NCI-H524 treated with DMSO at 0.1 percent for 48 hours (cell line): ENCODE results near the gene BLCAP.
"Not testable (repeated sequence)": the region's sequence is repeated elsewhere in the genome, so short reads cannot be mapped to it uniquely, and the experiment has no call there.

Experiments
- DNase-seq: peaks from one replicate; lab custom pipeline; 2025; lab: John Stamatoyannopoulos, UW

Gene BLCAP

DNA sequence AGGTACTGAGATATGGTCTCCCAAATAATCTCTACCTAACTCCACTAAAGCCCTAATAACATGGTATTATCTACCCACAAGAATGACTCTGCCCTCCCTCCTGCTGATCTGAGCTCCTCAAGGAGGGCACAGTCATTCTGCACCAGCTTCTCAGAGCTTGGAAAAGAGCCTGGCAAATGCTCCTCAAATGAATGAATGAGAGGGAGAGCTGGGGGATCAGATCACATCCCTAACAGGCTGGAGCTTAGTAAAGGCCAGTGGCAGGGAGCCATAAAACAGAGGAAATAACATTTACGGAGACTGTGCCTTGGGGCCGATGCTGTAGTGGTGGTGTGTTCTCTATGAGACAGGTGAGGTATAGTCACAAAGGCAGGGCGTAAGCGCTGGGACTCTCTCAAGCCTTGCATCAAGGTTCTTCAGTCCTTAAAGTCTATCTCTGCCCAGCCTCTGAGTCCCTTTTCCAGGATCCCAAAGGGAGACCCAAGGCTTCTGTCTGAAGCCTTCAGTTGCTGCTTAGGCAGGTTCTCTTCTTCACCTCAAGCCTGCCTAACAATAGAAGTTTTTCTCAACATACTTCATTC lies 13.8 kb downstream of the BLCAP start:
- no peak for DNase-seq

DNA sequence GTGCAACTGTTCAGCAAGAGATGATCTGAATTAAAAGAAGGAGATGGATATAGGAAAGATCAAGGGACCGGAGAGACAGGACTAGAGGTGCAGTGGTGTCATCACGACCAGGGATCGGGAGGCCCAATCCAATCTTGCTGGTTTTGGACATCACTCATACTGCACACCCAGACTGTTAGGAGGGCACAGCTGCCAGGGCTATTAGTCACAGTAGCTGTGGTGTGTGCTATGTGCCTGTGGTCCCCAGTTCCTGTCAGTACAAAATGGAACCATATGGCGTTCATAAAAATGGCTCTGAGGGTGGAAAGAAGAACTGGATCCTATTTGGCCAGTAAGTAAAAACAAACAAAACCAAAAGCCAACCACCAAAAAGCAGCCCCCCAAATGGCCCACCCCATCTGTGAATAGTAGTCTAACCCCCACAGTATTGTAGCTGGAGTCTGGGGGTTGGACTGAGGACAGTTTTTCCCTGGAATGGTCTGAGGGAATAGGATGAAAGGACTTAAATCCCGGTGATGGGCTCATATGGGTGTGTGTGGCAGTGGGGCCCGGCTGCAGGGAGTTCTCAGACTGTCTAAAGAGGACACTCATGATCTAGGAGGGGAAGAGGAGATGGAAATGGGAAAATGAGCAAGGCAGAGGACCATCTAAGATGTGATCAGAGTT lies 15.9 kb downstream of the BLCAP start:
- no peak for DNase-seq

DNA sequence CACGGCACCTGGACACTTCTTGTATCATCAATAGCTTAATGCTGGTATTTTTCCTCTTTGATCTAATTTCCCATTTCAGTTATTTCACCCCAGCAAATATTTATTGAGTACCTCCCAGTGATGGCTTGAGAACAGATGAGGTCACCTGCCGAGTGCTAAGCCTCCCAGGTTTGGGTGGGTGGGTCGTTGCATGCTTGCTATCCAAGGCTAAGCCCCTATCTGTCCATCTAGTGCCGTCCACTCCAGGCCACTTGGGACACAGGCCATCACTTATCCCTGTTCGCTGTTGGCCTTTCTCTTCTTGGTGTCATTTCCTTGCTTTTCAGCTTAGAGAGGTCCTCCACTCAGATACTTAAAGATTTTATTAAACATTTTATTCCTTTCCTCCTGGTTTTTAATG lies 17.4 kb downstream of the BLCAP start:
- DNase-seq, result no peak

DNA sequence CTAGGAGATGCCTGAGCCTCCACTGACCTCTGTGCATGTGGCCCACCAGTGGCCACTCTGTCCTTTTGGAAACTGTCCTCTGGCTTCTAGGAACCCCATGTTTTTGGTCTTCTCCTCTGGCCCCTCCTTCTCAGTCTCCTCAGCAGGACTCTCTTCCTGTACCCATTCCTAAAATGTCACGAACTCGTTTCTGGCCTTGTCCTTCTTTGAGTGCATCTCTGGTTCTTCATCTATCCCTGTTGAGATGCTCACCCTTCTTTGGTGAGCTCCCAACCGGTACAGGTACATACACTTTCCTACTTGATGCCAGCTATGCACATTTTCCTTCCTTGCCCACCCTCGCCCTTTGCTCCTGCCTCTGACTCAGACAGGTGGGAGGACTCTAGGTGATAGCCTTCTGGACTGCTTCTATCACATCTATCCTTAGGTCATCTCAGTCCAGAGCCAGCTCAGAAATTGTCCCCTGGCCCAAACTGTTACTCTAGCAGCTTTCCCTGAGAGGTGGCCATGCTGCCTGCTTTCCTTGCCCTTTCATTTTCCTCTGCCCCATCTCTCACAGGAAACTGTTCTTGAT lies 21.4 kb downstream of the BLCAP start:
- DNase-seq, result no peak

DNA sequence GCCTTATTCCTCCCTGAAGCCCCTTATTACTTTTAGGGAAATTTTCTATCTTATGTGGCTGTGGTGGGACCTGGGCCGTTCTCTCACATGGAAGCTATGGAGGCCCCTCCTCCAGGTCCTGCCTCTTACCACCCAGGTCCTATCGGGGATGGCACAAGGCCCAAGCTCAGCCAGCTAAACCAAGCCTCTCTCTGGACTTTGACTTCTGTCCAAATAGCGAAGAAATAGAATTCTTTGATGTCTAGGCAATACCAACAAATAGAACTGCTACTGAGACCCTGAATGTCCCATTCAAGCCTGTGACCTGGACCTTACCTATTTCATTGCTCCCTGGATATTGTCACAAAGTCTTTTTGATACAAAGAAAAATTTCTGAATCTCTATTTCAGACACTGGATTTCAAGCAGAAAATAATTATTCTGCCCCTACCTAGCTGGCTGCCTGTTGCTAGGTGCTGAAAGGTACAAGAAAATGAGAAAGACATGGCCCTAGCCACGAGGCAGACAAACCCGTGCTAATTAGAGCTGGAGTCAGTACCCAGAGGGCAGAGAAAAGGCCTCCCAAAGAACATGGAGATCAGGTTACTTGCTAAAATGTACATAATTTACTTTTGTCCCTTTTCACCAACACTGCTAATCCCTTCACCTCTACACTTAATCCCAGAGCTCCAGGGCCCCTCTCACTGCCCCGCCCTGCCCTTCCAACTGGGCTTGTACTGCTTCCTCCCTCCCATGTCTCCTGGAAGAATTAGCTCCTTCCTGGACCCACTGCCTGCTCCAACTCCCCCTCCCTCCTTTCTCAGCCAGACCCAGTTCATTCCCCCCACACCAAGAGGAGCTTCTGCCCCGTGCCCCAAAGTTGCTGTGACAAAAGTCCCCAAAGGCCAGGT lies 22.2 kb downstream of the BLCAP start:
- no peak for DNase-seq

DNA sequence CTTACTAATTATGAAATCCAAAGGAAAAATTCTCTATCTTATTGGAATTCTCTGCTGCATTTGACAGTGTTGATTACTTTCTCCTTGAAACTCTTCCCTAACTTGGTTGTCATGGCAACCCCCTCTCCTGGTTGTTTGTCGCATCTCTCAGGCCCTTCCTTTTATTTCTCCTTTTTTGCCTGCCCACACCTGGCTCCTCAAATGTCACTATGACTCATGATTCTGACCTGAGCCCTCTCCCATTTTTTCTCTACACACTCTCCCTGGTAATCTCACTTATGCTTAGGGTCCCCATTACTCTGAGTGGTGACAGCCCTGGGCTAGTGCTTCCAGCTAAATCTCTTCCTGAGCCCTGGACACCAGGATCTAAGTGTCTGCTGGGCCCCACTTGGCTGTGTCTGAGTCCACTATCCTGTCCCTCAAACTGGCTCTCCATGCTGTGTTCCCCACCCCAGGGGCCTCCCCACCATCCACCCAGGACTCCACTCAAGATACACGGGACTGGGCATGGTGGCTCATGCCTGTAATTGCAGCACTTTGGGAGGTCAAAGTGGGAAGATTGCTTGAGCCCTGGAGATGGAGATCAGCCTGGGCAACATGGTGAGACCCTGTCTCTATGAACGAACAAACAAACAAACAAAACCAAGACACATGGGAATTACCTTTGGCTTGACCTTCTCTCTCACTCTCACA lies 23.1 kb downstream of the BLCAP start:
- DNase-seq, result no peak

DNA sequence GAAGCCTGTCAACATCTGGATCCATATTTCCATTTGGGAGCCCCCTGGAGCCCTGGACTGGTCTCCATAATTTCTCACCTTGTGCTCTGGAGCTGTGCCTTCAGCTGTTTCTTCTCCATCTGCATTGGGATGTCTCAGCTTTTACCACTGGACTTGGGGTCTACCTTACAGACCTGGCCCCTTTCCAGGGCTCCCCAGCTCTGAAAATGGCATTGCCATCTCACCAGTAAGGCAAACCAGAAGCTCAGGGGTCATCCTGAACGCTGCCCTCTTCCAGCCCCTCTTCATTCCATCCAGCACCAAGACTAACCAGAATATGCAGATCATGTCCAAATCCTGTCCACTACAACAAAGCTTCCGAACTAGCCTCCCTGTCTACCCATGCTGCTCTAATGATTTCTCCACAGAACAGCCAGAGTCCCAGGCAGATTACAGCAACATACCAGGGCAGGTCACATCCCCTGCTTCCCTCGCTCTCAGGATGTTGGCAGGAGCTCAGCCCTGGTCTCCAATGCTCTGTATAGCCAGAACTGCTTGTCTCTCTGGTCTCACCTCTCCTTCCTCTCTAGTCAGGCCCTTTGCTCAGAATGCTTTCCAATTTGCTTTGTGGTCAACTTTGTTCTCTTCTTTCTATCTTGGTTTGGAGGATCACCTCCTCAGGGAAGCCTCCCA lies 24.3 kb downstream of the BLCAP start:
- DNase-seq, result no peak

DNA sequence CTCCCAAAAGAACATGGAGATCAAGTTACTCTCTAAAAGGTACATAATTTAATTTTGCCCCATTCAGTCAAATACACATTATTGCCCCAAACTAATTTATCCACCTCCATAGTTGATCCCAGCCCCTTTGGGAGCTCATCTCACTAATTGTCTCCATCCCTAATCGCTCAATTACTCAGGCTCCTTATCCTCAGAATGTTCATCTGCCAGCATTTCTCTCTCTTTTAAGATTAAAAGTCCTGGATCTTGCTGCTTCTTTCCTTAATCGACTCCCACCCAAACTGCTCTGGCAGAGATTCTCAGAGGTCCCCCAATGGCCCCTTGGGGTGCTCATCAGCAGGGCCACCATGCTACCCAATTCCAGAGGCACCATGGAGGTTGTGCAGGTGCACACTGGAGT lies 25.0 kb downstream of the BLCAP start:
- no peak for DNase-seq

DNA sequence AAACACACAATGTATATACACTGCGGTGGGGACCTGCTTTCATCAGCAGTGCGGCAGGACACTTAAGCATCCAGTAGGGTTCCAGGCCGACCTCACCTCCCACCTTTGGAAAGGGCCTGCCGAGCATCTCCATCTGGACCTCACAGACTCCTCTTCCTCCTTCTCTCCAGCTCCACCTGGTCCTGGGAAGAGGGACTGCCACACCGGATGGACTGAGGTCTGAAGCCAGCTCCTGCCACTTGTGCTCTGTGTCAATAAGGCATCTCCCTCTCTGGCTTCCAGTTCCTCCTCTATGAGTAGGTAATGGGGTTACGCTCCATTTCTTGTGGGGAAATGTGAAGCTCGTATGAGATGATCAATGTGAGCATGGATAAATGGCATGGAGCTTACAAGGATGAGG lies 25.7 kb downstream of the BLCAP start:
- DNase-seq, result no peak

DNA sequence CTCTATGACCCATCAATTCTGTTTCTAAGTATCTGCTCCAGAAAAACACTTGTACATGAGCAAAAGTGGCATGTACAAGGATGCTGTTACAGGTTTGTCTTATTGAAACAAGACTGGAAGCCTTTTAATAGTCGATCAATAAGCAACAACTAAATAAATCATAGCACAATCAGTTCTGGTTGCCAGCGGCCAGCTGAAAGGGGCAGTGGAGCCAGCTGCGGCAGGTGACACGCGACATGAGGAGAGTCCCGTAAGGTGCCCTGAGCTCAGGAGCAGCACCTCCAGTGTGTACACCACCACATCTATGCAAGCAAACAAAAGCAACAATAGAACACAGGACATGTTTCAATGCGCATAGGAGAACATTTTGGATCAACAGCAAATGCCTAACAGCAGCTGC lies 27.4 kb downstream of the BLCAP start:
- DNase-seq, result no peak

DNA sequence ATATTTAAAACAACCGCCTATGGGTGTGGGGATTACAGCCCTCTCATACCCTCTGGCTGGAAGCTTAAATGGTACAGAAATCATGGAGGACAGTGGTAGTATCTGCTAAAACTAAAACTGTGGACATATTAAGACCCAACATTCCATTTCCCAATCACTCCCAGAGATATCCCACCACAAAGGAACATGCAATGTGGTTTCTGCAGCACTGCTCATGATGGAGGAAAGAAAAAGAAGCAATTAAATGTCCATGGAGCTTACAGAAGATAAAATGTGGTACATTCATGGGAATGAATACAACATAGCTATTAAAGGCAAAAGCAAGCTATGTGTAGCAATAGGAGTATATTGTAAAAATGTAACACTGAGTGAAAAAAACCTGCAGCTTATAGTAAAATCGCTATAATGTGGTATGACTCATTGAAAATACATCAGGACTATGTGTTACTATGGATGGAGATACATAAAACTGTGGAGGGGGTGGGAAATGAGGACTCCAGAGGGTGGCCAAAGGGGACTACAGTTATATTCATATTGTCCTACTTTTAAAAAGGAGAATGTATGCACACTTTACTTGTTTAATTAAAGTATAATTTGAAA lies 29.5 kb downstream of the BLCAP start:
- no peak for DNase-seq

DNA sequence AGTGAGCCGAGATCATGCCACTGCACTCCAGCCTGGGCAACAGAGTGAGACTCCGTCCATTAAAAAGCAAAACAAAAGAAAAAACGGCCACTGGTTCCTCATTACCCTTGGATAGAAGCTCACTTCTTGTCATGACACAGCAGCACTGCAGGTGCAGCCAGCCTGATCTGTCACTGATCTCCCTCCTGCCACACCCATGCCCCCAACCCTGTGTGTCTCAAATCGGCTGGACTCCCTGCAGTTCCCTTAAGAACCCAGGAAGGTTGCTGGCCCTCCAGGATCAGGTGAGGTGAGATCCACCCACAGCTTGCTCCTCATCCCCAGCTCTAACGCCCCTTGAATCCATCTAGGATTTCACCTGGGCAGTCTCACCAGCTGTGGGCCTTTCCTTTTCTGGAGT lies 32.9 kb downstream of the BLCAP start:
- DNase-seq, result no peak

DNA sequence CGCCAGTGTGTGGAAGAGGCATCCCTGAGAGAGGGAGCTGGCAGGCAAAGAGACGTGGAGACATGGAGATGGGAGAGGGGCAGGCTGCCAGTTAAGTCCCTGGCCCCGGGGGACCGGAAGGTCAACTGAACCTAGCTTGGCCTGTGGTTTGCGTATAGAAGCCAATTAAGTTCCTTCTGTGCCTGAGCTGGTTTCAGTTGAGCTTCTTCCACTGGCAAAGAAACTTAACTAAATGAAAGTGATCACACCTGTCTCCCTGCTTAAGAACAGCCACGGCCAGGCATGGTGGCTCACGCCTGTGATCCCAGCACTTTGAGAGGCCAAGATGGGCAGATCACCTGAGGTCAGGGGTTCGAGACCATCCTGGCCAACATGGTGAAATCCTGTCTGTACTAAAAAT lies 33.4 kb downstream of the BLCAP start:
- DNase-seq, result no peak

DNA sequence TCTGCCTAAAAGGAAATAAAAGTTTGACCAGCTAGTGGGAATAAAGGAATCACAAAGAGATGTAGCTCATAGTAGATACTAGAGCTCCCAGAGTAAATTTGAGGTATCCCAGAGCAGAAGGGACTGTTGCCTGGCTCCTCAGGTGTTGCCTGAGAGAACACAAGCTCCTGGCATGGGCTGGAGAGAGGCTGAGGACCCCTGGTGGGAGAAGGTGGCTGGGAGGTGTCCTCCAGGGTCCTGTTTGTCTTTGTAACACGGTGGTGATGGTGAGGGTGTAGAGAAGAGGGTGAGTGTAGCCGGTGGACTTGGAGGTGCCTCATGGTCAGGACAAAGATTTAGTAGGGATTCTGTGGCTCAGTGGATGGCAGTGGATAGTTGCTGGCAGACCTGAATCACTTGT lies 34.7 kb downstream of the BLCAP start:
- DNase-seq, result no peak

DNA sequence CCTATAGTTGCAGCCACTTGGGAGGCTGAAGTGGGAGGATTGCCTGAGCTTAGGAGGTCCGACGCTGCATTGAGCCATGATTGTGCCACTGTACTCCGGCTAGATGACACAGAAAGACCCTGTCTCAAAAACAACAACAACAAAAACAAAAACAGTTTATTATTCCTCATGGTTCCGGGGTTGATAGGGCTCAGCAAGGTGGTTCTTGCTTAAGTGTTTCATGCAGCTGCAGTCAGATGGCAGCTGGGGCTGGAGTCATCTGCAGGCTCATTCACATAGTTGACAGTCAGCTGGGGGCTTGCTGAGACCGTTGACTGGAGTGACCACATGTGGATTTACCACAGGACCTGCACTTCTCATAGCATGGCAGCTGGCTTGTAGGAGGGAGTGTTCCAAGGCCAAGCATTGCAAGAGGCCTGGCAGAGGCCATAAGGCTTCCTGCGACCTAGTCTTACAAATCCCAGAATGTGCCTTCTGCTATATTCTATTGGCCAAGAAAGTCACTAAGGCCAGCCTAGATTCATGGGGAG lies 35.5 kb downstream of the BLCAP start:
- no peak for DNase-seq

DNA sequence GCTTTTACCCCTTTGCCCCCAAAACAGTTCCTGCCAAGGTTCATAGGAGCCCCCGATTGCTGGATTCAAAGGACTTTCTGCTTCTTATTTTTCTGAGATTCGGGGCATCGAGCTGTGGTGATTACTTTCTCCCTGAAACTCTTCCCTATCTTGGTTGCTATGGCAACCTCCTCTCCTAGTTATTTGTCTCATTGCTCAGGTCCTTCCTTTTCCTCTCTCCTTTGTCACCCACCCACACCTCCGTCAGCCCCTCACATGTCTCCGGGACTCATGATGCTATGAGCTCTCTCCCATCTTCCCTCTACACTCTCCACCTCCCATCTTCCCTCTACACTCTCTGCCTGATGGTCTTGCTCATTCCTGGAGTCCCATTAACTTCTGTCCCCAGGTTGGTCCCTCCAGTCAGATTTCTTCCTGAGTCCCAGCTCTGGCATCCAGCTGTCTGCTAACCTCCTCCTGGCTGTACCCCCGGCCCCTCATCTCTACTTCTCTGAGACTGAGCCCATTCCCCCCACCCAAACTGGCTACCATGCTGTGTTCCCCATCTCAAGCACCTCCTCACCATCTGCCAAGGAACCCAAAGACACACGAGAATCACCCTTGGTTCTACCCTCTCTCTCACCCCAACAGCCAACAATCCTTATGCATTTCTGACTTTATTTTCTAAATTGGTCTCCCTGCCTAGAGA lies 36.9 kb downstream of the BLCAP start:
- DNase-seq, result no peak

DNA sequence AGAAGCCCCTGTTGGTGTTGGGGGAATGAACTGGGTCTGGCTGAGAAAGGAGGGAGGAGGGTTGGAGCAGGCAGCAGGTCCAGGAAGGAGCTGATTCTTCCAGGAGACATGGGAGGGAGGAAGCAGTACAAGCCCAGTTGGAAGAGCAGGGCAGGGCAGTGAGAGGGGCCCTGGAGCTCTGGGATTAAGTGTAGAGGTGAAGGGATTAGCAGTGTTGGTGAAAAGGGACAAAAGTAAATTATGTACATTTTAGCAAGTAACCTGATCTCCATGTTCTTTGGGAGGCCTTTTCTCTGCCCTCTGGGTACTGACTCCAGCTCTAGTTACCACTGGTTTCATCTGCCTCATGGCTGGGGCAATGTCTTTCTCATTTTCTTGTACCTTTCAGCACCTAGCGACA lies 41.5 kb downstream of the BLCAP start:
- not testable (repeated sequence) for DNase-seq

DNA sequence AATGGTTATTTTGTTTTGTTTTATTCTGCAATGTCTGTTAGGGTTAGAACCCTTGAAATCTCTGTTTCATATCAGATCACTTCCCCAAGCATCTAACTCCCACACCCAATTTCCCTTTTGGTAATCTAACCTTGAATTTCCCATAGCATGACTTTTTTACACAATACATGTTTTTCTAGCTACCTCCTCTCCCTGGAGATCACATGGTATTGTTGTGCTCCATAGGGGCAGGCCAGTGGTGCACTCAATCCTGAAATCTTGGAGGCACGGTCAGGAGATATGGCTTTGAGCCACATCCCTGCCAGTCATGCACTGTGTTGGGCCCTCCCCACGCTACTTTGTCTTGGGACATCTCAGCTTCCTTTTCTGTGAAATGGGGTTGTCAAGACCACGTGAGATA lies 43.3 kb downstream of the BLCAP start:
- DNase-seq, result no peak

DNA sequence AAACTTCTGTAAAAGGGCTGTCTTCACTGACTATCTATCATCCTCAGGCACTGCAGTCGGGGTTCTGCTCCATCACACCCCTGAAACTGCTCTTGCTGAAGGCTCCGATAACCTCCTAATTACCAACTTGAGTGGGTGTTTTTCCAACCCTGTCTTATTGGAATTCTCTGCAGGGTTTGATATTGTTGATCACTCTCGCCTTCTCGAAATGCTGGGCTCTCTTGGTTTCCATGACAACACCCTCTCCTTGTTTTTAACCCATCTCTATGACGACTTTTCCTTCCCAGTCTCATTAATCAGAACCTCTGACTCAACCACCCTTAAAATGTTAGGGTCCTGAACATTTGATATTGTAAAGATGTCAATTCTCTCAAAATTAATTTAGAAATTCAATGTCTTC lies 46.1 kb downstream of the BLCAP start:
- DNase-seq, result no peak

DNA sequence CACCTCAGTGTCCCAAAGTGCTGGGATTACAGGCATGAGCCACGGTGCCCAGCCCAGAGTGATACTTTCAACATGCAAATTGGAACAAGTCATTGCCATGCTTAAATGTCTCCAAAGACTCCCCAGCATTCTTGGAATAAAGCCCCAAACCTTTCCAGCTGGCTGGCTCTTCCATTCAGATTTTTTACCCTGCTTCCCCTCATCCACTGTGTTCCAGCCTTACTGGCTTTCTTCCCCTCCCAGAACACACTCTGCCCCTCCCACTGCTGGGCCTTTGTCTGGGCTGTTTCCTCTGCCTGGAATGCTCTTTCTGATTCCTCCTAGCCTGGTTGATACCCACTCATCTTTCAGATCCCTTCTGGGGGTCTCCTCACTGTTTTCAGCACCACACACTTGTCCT lies 46.8 kb downstream of the BLCAP start:
- DNase-seq, result no peak
